Measurements from ENCODE around the gene TREM2.
"Not testable (repeated sequence)": the region's sequence is repeated elsewhere in the genome, so short reads cannot be mapped to it uniquely, and the experiment has no call there.

The TREM2 gene

DNA sequence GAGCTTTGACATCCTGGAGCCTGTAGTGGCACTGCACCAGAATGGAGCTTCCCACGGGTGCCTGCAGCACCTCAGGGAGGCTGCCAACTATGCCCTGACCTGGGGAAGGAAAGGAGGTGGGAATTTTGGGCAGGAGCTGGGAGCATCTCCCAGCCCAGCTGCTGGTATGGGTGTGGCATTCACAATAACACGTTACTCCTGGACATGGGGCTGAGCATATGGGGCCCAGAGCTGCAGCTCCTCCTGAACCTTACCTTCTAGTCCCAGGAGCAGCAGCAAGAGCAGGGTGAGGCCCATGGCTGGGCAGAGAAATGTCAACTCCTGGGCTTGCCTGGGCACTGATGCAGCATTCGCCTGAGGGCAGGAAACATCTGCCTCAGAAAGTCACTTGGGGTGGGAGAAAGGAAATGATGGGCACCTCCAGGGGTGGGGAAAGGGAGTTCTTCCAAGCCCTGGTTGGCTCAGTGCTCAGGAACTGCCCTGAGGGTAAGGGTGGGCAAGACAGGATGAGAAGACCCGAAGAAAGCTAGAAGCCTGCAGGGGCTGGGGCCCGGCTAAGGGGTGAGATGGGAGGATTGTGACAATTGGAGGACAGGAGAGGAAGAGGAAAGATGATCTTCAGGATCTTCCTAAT is 8.8 kb downstream of the TREM2 start, which contains the start of gene TREML1:
TREML1 (minus strand) TSS at position 356 of the 634 bp plus-strand sequence; CDS start at position 297, 59 bp downstream.
- no peak for DNase-seq (ENCODE audit: low spot score)

DNA sequence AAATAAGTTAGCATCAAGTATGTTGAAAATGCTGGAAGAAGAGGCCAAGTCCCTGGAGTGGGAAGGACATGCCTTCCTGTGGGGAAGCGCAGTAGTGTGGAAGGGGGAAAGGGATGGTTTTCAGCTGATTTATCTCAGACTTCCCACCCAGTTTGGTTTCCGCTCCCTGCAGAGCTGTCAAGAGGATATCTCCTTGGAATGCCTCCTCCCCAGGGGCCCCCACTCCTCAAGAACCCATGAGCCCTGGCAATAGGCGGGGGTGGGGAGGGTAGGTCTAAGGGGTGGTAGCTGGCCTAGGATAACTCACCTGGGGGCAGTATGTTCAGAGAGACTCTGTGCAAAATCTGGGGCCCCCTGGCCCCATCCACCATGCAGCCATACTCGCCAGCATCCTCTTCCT is 9.5 kb downstream of the TREM2 start:
- no peak for DNase-seq (ENCODE audit: low spot score)

DNA sequence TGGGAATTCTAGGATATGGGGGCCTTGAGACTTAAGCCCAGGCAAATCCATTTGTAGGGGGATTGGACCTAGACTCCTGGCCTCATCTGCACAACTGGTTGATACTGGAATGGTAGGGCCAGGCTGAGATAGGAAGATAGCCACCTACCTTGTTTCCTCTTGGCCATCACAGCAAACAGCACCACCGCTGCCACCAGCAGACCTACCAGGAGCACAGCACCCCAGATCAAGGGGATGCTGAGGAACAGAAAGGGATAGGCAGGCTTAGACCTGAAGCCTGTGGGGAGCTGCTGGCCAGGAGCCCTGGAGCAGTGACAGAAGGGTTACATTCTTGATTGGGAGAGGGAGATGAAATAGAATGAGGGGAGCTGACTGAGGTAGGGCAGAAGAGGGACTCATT is 12.2 kb downstream of the TREM2 start:
- DNase-seq (ENCODE audit: low spot score): no peak

DNA sequence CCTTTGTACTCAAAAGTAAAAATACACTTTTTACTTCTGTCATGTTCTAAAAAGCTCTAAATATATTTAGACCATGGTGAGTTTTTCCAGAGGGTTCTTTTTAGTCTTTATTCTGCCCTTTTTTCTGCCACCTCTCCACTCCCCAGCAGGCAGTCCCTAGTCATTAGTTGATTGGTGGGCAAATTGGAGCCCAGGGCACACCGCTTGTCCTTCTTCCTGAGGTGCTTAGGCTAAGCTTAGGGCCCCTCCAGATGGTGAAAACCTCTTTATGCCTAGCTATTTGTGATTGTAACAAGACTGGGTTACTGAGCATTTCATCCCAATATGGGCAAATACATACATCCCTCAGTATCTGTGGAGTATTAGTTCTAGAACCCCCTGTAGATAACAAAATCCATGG is 15.0 kb downstream of the TREM2 start:
- no peak for DNase-seq (ENCODE audit: low spot score)

DNA sequence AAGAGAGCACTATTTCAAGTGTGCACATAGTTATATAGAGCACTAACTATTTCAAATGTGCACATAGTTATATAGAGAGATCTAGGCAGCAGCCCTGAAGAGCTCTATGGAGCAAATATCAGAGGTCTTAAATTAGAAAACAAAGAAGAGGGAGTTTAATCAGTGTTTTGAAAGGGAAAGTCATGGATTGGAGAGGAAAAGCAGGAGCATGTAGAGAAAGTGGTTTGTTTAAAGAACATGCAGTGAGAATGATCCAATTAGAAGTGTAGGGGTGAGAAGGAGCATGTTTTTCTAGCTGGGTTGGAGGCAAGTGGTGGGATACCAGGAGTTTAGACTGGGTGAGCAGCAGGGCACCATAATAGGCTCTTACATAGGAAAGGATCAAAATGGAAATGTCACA is 26.0 kb downstream of the TREM2 start:
- DNase-seq (ENCODE audit: low spot score): no peak

DNA sequence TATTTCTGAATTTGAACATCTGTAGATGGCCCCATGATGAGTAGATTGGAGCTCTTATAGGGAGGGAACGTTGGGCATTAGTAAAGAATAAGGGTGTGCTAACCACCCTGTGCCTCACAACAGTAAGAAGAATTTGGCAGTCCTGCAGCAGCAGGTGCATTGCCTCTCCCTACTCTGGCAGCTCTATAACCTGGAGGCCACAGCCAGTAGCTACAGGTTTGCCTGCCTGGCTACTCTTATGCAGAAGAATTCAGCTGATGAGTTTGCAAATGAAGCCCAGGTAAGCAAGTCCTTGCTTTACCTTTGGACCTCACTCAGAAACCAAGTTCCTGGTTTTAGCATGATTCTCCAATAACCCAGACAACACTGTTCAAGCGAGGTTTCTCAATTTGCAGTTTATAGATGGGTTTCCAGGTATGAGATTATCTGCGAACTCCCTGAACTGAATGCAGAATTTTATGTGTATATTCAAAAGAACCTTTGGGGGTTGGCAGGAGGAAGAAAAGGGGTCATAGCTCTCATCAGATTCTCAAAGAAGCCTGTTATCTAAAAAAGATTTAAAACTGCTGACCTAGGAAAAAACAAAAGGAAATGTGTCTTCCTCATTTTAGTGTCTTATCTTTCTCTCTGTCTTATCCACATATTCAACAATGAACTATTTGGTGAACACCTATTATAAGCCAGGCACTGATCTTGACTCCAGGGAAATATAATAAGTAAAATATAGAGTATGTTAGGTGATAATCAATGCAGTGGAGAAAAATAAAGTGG is 27.7 kb downstream of the TREM2 start:
- DNase-seq (ENCODE audit: low spot score): no peak

DNA sequence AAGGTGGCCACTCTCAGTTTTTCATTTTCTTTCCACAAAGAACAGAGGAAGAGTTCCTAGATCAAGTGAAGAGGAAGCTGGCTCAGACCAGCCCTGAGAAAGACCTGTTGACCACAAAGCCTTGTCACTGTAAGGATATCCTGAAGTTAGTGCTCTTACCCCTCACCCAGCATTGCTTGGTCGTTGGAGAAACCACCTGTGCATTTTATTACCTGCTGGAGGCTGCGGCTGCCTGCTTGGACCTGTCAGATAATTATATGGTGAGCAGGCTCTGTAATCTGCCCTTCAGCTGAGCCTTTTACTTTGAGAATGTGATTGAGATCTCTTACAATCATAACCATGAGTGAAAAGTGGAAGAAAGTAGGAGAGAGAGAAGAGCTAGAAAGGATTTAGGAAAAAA is 30.7 kb downstream of the TREM2 start:
- DNase-seq (ENCODE audit: low spot score): no peak

DNA sequence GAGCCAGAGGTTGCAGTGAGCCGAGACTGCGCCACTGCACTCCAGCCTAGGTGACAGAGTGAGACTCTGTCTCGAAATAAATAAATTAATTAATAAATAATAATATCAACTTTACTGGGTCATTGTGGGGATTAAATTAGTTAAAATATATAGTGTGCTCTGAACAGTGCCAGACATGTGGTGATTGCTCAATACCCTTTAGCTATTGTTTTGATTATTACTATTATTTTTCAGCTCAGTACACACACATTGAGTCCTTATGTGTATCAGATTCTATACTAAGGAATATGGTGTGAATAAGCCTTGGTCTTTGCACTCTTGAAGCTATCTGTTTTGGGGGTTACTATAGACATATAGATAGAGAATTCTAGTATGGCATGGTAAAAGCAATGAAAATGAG is 37.6 kb downstream of the TREM2 start:
- DNase-seq (ENCODE audit: low spot score): no peak

DNA sequence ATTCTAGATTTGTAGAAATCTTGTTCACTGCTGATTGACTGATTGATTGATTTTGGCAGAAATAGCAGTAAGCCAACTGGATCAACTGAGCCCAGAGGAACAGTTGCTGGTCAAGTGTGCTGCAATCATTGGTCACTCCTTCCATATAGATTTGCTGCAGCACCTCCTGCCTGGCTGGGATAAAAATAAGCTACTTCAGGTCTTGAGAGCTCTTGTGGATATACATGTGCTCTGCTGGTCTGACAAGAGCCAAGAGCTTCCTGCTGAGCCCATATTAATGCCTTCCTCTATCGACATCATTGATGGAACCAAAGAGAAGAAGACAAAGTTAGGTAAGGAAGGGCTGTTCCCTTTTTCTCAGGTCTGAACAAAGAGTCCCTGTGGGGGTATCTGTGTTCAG is 40.0 kb downstream of the TREM2 start:
- no peak for DNase-seq (ENCODE audit: low spot score)

DNA sequence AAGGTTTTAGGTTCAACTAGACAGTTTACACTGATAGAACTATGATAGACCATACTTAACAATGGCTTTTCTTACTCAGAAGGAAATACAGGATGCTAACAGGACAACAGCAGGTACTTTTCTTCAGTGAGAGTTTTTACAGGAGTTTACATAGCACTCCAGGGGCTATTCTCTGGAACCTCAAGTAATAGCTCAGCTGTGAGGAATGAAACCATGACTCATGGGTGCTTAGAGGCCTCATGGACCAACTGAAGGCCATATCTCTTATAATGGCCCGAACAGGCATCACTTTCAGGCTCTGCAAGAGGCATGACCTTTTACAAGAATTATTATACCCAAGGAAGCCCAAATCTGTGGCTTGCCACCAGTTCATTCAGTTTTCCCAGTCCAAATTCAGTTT is 40.5 kb downstream of the TREM2 start:
- DNase-seq (ENCODE audit: low spot score): no peak

DNA sequence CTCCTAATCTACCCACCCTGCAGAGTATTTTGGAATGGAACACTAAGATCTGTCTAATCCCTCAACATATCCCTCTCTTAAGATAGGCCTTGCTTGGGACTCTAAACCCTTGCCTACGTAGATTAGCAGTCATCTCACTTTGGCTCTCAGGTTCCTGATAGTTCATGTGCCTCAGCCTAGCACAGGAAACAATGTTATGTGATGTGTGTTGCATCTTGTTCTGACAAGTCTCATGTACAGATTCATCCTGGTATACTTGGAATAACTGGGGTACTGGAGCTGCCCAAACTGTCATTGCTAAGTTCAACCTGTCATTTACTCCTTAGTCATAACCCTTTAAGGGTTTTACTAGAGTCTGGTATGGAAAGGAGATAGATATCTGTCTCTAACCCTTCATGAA is 42.9 kb downstream of the TREM2 start:
- DNase-seq (ENCODE audit: low spot score): no peak

DNA sequence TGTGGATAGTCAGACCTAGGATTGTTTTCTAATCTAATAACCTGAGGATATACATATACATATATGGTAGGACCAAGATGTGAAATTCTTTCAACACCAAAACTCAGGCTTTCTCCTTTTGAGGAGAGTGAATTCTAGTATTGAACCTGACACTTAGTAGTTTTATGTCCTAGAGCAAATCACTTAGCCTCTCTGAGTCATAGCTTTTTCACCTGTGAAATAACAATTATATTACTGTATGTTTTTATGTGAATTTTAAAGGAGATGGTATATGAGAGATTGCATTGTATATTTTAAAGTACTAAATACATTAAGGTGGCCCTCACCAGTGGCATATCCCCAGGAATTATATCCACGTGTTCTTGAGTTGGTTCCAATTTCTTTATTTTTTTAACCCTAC is 43.4 kb downstream of the TREM2 start:
- no peak for DNase-seq (ENCODE audit: low spot score)

DNA sequence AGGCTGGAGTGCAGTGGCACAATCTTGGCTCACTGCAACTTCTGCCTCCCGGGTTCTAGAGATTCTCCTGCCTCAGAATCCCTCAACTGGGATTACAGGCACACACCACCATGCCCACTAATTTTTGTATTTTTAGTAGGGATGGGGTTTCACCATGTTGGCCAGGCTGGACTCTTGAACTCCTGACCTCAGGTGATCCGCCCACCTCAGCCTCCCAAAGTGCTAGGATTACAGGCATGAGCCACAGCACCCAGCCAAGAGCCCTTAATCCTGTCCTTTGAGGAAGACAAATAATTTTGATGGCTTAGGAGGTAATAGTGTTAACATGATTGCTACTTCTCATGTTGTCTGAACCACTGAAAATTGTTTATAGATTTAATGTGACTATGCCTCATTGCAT is 47.9 kb downstream of the TREM2 start:
- not testable (repeated sequence) for DNase-seq (ENCODE audit: low spot score)

DNA sequence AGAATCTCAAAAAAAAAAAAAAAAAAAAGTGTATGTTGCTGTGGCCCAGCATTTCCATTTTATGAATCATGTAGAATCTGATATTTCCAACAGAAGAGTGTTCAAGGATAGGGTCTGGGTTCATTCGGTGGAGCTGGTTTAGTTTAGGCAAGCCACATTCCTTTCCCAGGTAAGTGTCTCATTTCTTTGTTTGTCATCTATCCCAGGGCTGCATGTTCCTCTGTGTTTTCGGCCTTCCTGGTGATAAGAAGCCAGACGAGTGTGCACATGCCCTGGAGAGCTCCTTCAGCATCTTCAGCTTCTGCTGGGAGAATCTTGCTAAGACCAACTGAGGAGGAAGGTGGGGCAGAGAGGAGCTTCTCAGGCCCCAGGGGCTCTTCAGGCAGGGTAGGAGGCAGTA is 51.9 kb downstream of the TREM2 start:
- no peak for DNase-seq (ENCODE audit: low spot score)
